Renal cortical epithelial cell (primary cell): ENCODE results near the gene PIGV. TPM values are rescaled to one million over a fixed set of nuclear protein-coding genes. Genes with fewer than 3 reads are reported as not detected.
"Not testable (repeated sequence)": the region's sequence is repeated elsewhere in the genome, so short reads cannot be mapped to it uniquely, and the experiment has no call there.

Experiments used
- DNase-seq: peaks from one replicate; pipeline ENCODE4 v3.0.0-alpha.2; 2011; ENCODE audit warnings: low read depth
- total RNA-seq: library from RNA; depleted of rRNA; stranded (reverse); fragments of >200 nt; gene quantifications from 2 replicates; pipeline ENCODE4 v1.2.3, GENCODE V29; 2014

PIGV gene
- total RNA-seq, 1 donor from 2014 or later: 27.9 TPM

DNA sequence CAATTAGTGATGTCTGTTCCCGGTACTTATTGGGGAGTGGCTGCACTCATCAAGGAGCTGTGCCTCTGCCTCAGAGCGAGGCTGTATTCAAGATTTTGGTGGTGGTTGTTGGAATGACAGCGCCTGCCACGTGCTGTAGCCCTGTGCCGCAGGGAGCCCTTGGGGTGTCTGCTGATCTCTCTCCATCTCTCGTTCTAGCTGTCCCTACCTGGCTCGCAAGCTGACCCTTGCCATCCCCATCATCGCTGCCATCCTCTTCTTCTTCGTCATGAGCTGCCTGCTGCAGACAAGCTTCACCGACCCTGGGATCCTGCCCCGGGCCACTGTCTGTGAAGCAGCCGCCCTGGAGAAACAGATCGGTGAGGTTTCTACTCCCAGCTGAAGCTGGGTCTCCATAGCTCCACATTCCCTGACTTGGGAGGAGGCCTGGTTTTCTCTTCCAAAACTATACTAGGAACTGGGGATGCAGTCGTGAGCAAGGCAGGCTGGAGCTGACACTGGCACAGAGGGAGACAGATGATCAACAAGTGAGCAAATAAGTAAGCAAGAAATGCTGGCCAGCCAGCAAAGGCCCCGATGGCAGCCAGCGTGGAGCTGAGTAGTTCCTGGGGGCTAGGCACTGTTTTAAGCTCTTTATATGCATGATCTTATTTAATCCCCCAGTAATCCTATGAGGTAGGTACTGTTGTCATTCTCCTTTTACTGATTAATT, 44.7 kb downstream of the PIGV start:
- no peak for DNase-seq

- DNase-seq: no peak
These were observed 46.0 kb downstream of the PIGV start for GRCh38 chr1:26833432-26834405.

DNA sequence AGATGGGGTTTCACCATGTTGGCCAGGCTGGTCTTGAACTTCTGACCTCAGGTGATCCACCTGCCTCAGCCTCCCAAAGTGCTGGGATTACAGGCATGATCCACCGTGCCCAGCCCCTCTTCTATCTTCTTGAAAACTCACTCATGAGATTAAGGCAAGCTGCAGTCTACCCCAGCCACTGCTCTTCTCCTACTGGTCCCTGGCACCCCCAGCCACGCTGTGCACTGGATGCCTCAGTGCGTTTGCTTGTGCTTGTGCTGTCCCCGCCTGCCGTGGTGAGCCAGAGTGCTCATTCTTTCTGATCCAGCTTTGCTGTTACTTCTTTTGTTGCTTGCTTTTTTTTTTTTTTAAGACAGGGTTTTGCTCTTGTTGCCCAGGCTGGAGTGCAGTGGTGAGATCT, 49.9 kb downstream of the PIGV start:
- not testable (repeated sequence) for DNase-seq

GRCh38 chr1:26838474-26839338, 51.0 kb downstream of the PIGV start:
- no peak for DNase-seq

DNA sequence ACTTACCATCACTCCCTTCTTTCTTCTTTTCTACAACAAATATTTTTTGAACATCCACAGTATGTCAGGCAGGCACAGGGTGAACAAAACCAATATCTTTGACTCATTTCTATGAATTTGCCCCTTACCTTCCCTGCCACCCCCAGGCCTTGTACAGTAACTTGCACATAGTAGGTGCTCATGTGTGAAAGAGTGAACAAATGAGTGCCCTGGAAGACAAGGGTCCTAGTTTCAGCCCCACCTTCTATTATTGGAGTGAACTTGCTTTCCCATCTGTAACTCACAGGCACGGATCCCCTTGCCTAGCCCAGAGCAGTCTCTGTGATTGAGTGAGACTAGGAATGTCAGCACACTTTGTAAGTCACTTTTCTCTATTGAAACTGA, 51.6 kb downstream of the PIGV start:
- no peak for DNase-seq

DNA sequence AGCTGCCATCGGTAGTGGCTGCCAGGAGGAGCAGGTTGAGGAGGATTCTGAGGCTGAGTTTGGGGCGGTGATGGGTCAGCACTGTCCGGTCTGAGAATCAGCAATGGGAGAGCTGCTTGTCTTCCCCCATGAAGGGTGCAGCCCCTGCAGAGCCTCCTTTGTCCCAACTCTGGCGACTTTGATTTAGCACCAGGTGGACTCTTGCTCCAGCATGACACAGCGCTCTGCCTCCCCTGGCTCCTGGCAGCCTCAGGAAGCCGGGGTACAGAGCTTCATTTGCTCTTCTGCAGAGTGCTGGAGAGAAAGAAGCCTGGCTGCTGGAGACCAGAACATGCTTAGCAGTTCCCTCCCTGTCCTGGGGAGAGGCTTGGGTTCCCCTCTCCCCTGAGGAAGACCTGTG, 52.0 kb downstream of the PIGV start:
- DNase-seq: no peak

DNA sequence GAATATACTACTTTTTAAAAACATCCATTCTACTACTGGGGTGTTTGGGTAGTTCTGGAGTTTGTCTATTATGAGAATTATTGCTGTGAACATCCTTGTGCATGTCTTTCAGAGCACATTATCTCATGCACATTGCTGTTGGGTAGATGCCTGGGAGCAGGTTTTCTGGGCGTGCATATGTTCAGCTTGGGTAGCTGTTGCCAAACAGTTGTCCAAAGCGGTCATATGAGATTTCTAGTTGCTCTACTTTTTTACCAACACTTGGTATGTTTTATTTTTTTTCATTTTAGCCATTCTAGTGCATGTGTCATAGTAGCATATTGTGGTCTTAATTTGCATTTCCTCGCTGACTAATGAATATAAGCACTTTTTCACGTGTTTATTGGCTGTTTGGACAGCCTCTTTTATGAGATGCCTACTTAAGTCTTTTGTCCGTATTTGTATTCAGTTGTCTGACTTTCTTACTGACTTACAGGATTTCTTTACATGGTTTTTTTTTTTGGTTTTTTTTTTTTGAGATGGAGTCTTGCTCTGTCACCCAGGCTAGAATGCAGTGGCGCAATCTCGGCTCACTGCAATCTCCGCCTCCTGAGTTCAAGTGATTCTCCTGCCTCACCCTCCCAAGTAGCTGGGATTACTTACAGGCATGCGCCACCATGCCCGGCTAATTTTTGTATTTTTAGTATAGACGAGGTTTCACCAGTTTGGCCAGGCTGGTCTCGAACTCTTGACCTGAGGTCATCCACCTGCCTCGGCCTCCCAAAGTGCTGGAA, 56.9 kb downstream of the PIGV start:
- DNase-seq: no peak

GRCh38 chr1:26847826-26848225, 60.1 kb downstream of the PIGV start:
- DNase-seq: not testable (repeated sequence)

Other genes starting within 250 kb of the PIGV start
- gene ARID1A, start 91.9 kb upstream of the PIGV start, total RNA-seq: 6.4 and 60.4 TPM in 2 replicates
- 8.9 and 10.3 TPM in 2 replicates for gene ZDHHC18, start 38.7 kb downstream of the PIGV start, total RNA-seq
- 21.6 and 97.9 TPM in 2 replicates for gene SFN, start 75.2 kb downstream of the PIGV start, total RNA-seq
- gene GPN2, start 102.3 kb downstream of the PIGV start, total RNA-seq: 10.4 and 15.1 TPM in 2 replicates
- gene GPATCH3, start 112.5 kb downstream of the PIGV start, total RNA-seq: 6.4 and 7.0 TPM in 2 replicates
- gene NR0B2, start 126.0 kb downstream of the PIGV start, total RNA-seq: not detected in 2 replicates
- gene NUDC, start 133.8 kb downstream of the PIGV start, total RNA-seq: 20.1 and 47.8 TPM in 2 replicates
- 2.0 and 7.1 TPM in 2 replicates for gene KDF1, start 172.5 kb downstream of the PIGV start, total RNA-seq
- gene TRNP1, start 205.7 kb downstream of the PIGV start, total RNA-seq: 86.7 and 106 TPM in 2 replicates
- gene TENT5B, start 224.9 kb downstream of the PIGV start, total RNA-seq: 9.6 and 22.3 TPM in 2 replicates